HG02884 (cell line): ENCODE measurements around the gene SPAG6.
A peak's percentile ranks its signal among the peaks of the same experiment; 100 is the strongest.
"Not testable (repeated sequence)": the region's sequence is repeated elsewhere in the genome, so short reads cannot be mapped to it uniquely, and the experiment has no call there.

Experiments
- ATAC-seq: cut with Tn5 transposase; IDR thresholded peaks from one replicate; pipeline ENCODE4 v1.9.1; 2021; ENCODE audit warnings: mild to moderate bottlenecking, moderate library complexity; ENCODE audit not compliant: unreplicated experiment

SPAG6 gene

GRCh38 chr10:22368981-22369380 is 23.7 kb downstream of the SPAG6 start:
- ATAC-seq: no peak

- peak; percentile 58 for ATAC-seq
These were observed 24.3 kb downstream of the SPAG6 start for GRCh38 chr10:22369434-22370072.

GRCh38 chr10:22370320-22370719 is 25.0 kb downstream of the SPAG6 start:
- ATAC-seq: no peak

- no peak for ATAC-seq
These were observed 27.0 kb downstream of the SPAG6 start for GRCh38 chr10:22372298-22372697.

GRCh38 chr10:22372917-22373316 is 27.6 kb downstream of the SPAG6 start:
- ATAC-seq: no peak

GRCh38 chr10:22374489-22375126 is 29.3 kb downstream of the SPAG6 start:
- ATAC-seq: no peak

GRCh38 chr10:22379059-22379458 is 33.8 kb downstream of the SPAG6 start:
- peak; percentile 46 for ATAC-seq

GRCh38 chr10:22381262-22381661 is 36.0 kb downstream of the SPAG6 start:
- no peak for ATAC-seq

GRCh38 chr10:22386503-22386902 is 41.2 kb downstream of the SPAG6 start:
- ATAC-seq: no peak

- no peak for ATAC-seq
These were observed 44.7 kb downstream of the SPAG6 start for GRCh38 chr10:22389856-22390589.

- no peak for ATAC-seq
These were observed 46.3 kb downstream of the SPAG6 start for GRCh38 chr10:22391600-22391999.

- not testable (repeated sequence) for ATAC-seq
These were observed 50.9 kb downstream of the SPAG6 start for GRCh38 chr10:22396195-22396594.

- ATAC-seq: not testable (repeated sequence)
These were observed 61.6 kb downstream of the SPAG6 start for GRCh38 chr10:22406916-22407315.

GRCh38 chr10:22410394-22410793 is 65.1 kb downstream of the SPAG6 start:
- no peak for ATAC-seq

- ATAC-seq: no peak
These were observed 65.5 kb downstream of the SPAG6 start for GRCh38 chr10:22410846-22411245.

- no peak for ATAC-seq
These were observed 68.8 kb downstream of the SPAG6 start for GRCh38 chr10:22414146-22414545.

- no peak for ATAC-seq
These were observed 69.8 kb downstream of the SPAG6 start for GRCh38 chr10:22415072-22415471.

- no peak for ATAC-seq
These were observed 72.5 kb downstream of the SPAG6 start for GRCh38 chr10:22417736-22418268.

GRCh38 chr10:22420787-22421517 is 75.7 kb downstream of the SPAG6 start:
- ATAC-seq: no peak

GRCh38 chr10:22426653-22427052 is 81.4 kb downstream of the SPAG6 start:
- ATAC-seq: no peak

- peak; percentile 68 for ATAC-seq
These were observed 81.8 kb downstream of the SPAG6 start for GRCh38 chr10:22427101-22427500.
